ENCODE measurements around the gene FOXN4. TPM values are rescaled to one million over a fixed set of nuclear protein-coding genes. Genes with fewer than 3 reads are reported as not detected.
"Not testable (repeated sequence)": the region's sequence is repeated elsewhere in the genome, so short reads cannot be mapped to it uniquely, and the experiment has no call there.

Gene FOXN4, protein sequence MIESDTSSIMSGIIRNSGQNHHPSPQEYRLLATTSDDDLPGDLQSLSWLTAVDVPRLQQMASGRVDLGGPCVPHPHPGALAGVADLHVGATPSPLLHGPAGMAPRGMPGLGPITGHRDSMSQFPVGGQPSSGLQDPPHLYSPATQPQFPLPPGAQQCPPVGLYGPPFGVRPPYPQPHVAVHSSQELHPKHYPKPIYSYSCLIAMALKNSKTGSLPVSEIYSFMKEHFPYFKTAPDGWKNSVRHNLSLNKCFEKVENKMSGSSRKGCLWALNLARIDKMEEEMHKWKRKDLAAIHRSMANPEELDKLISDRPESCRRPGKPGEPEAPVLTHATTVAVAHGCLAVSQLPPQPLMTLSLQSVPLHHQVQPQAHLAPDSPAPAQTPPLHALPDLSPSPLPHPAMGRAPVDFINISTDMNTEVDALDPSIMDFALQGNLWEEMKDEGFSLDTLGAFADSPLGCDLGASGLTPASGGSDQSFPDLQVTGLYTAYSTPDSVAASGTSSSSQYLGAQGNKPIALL
- under 1 TPM in 8 of 12 donors, not detected in 4; 0.05 to 0.34 (median 0.13) TPM for polyA plus RNA-seq (ENCODE audit: insufficient read length in 12 of 12)
- long read RNA-seq, donor 1: 0 reads
- long read RNA-seq, donor 2: 0 reads
- long read RNA-seq, donor 3: 0 reads
- long read RNA-seq, donor 4: 0 reads
- long read RNA-seq, donor 5: 0 reads
- long read RNA-seq, donor 6: 0 reads
- long read RNA-seq, donor 7: 0 reads
- long read RNA-seq, donor 8: 0 reads
- long read RNA-seq, donor 9: 0 reads
- long read RNA-seq, donor 10: 0 reads
- long read RNA-seq, donor 11: 0 reads

GRCh38 chr12:109308534-109309380, at the start of gene FOXN4:
Gene FOXN4 (minus strand): TSS chr12:109309284. CDS start chr12:109308321, 963 bp downstream.
- no peak for DNase-seq

DNA sequence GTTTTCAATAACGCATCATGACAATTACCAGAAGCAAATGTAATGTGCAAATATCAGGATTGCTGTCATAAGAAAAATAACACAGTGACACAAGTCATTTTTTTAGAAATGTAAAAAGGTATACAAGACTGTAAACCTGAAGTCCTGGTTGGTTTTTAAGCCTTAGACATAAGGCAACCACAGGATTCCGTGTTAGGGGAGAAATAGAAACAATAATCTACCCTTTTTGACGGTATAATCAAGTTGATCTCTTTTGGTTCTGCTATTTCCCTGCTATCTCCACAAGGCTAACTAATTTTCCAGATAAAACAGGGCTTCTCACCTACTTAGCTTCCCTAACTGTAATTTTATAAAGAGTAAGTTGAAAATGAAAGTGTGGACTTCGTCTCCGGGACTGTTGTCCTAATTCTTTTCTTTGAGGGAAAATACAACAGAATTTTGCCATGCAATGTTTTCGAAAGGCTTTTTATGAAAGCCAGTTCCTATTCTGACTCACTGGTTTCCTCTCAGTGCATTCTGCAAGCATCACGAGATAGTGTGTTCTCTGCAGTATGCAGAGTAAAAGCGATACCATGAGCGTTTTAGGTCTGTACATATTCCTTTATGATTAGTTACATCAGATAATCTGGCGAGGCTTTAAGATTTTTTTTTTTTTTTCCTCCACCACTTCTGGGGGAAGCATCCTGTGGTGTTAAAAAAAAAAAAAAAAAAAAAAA, 49.2 kb upstream of the FOXN4 start:
- no peak for DNase-seq

GRCh38 chr12:109357032-109357431, 47.9 kb upstream of the FOXN4 start:
- DNase-seq: no peak

DNA sequence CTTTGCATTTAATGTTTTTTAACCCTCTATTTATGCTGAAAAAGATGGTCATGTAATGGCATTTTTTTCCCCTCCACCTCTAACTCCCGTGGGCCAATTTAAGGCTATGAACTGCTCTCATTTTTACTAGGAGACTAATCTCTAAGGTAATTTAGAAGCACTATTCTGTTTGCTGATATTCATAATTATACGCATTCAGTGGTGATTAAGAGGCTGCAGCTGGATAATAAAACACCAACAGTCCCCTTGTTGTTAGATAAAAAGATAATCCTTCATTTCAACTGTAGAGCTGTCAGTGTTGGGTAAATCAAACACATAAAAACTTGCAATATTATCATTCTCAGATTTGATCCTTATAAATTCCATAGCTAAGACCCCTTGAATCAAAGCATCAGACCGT, 47.5 kb upstream of the FOXN4 start:
- no peak for DNase-seq

DNA sequence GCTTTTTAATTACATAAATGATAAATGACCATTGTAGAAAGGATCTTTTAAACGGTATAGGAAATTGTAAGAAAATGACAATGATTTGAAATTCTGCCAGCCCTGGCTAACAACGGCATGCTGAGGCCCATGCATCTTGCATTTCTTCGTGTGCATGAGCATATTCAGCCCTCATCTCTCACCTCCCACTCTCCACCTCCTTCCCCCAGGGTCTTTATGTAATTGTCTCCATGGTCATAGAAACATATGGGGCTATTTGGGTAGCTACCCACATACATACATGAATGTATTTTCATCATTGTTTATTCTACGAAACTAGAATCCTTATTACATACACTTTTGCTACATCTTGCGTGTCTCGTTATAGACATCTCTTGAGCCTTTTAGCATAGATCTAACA, 43.1 kb upstream of the FOXN4 start:
- DNase-seq: no peak

DNA sequence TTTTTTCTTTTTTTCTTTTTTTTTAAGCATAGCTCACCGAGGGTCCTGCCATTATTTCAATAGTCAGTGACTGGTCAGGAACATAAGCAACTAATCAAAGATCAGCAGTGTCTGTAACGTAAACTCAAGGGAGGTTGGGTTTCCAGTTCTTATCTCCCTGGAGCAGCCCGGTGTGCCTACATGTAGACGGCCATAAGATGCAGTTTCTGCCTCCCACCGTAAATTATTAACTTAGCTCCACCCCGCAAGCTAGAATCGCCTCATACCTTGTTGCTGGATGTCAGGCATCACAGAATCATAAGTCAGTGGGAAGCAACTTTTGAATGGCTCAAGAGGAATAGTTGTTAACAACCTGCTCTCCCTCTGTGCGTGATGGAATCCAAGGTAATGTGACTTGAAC, 38.5 kb upstream of the FOXN4 start, which contains the start of gene MYO1H:
TSS of gene MYO1H (plus strand) at position 312 of the 400 bp plus-strand sequence. CDS start at position 373, 61 bp downstream.
- DNase-seq: no peak

GRCh38 chr12:109346920-109347319, 37.8 kb upstream of the FOXN4 start:
- no peak for DNase-seq

GRCh38 chr12:109345428-109345827, 36.3 kb upstream of the FOXN4 start:
- DNase-seq: no peak

GRCh38 chr12:109343677-109344076, 34.6 kb upstream of the FOXN4 start:
- no peak for DNase-seq

GRCh38 chr12:109336593-109336992, 27.5 kb upstream of the FOXN4 start:
- DNase-seq: no peak

DNA sequence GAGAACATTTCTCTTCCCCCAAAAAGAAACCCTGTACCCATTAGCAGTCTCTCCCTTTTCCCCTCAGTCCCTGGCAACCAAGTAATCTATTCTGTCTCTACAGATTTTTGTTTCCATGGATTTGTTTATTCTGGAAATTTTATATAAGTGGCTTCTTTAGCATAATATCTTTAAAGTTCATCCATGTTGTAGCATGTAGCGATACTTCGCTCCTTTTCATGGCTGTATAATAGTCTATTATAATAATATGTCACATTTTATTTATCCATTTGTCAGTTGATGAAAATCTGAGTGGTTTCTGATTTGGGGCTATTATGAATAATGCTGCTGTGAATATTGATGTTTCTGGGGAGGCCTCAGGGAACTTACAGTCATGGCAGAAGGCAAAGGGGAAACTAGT, 25.8 kb upstream of the FOXN4 start:
- no peak for DNase-seq

- no peak for DNase-seq
These were observed 22.3 kb upstream of the FOXN4 start for GRCh38 chr12:109331301-109331952.

DNA sequence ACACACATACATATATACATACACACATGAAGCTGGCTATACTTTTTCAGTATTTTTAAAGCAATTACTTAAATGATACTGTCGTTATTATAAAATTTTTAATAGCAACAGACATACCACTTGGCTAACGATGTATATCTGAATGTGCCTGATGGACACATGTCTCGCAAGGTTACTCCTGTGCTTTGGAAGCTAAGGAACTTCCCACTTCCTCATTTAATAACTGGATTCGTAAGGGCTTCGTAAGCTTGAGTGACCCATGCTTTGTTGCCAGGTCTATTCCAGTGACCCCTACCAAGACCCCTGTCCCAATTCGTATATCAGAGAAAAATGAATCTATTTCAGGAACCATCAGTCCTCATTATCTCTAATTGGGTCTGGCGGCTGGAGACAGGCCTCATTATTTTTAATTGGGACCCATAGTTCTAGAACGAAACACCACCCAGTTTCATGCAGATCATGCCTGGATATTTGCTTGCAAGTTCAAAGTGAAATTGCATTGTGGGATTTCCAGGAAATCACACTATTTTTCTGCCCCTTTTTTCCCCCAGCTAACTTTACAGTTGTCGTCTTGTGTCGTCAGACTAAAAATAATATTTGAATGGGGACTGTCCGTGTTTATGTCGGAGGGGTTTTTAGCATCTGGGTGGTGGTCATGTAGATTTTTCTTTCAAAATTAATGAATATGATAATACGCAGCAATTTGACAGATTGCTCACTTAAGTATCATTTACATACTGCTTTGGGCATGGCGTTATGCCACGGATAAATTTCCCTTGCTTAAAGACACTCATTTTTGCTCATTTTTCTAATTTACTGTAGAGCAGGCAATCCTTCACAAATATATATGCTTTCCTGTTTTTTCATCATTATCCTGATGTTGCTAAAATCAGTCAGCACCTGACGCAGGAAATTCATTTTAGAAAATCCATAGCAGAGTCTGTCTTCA, 21.5 kb upstream of the FOXN4 start:
- no peak for DNase-seq

DNA sequence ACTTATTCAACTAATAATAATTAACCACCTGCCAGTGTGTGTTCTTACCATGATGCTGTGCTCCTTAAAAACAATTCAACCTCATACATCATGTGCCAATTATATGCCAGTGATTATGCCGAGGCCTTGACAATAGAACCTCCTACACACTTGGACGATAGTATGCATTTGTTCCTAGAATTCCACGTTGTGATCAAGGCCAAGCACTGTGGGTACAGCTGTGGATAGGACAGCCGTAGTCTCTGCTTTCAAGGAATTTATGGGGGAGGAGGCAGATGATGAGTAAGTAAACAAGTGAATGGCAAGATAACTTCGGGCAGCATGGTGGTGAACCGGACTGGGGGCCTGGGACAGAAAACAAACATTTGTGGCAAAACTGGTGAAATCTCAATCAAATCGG, 20.6 kb upstream of the FOXN4 start:
- DNase-seq: no peak

DNA sequence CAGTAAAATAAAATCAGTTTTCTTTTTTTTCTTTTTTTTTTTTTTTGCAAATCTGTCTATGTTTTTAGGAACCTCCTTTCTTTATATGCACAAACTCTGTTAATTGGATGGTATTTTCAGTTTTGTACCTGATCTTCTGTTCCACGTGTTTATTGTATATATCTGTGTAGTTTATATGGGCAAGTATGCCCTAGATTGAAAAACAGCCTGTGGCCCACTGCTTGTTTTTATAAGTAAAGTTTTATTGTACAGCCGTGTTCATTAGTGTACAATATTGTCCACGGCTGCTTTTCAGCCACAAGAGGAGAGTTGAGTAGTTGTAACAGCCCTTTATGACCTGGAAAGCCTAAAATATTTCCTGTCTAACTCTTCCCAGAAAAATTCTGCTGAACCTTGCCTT, 19.9 kb upstream of the FOXN4 start:
- DNase-seq: no peak

DNA sequence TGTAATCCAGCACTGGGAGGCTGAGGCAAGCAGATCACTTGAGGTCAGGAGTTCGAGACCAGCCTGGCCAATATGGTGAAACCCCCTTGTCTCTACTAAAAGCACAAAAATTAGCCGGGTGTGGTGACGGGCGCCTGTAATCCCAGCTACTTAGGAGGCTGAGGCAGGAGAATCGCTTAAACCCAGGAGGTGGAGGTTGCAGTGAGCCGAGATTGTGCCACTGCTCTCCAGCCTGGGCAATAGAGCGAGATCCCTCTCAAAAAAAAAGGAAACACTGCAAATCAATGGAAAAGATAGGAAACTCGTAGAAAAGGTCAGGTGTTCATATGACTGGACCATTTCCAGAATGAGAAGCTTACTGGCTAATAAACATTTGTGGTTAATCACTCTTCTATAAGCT, 12.2 kb upstream of the FOXN4 start:
- DNase-seq: not testable (repeated sequence)

DNA sequence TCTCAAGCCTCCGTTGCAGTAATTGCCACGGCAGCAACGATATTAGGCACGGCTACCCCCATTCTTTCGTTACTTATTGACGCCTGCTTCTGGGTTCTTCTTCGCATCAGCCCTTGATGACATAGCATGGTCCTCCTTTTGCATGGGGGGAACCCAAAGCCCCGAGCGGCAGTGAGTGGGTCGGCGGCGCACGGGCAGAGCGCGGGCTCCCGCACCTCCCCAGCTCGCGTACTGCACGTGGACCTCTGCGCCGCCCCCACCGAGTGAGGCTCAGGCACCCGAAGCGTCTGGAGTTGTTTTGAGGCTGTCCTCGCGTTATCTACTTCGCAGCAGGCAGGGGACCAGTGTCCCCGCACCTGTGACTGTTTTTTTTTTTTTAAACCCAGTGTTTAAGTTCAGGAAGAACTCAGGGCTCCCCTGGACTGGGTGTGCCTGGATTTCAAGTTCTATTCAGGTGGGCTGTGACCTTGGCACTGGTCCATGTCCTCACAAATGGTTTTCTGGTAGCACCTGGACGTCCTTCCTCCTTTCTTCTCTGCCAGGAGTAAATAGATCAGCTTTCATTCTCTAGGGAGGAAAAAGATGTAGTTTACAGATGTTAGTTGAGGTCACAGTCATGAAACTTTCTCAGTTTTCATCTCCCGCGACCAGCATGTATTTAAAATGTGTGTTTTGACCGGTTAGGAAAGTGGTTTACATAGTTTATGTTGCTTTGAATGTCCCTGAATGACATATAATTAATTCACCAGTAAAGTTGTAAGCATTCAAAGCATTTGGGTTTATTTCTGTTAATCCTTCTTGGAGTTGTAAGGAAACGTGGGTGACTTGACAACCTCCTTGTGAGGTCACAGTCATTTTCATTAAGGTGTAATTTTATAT, 1.4 kb upstream of the FOXN4 start:
- DNase-seq: no peak

Measured in muscle of arm (tissue), 14 donors.